GM12872 (cell line): ENCODE data around the gene MIEF1.

Experiments
- CTCF ChIP-seq: IDR thresholded peaks from 3 replicates; pipeline ENCODE4 v1.5.1; 2011; ENCODE audit warnings: low read depth, mild to moderate bottlenecking, low read length, moderate library complexity; ENCODE audit not compliant: insufficient read depth

The MIEF1 gene

GRCh38 chr22:39498802-39499201 lies 3.3 kb upstream of the MIEF1 start:
- no peak for TF ChIP-seq CTCF

- no peak for TF ChIP-seq CTCF
Measured at GRCh38 chr22:39500101-39500500, 2.0 kb upstream of the MIEF1 start.

- TF ChIP-seq CTCF: no peak
Measured at GRCh38 chr22:39501644-39502108, 414 bp upstream of the MIEF1 start.

GRCh38 chr22:39502789-39503409 lies 809 bp downstream of the MIEF1 start:
- no peak for TF ChIP-seq CTCF

DNA sequence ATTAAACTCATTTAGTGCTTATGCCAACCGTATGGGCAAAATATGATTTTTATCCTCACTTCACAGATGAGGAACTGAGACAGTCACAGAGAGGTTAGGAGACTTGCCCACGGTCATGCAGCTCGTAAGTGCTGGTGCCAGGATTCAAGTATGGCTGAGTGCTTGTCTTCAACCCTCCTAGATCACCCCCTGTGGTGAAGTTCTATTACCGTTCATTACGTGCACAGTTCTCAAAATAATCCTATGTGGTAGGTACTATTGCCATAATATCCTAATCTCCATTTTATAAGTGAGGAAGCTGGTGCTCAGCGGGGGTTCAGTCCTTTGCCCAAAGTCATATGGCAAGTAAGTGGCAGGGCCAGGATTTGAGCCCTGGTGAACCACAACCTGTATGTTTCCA lies 1.5 kb downstream of the MIEF1 start:
- TF ChIP-seq CTCF: 0 out of 3 replicates have a peak, but pooled peaks have one; percentile 17

DNA sequence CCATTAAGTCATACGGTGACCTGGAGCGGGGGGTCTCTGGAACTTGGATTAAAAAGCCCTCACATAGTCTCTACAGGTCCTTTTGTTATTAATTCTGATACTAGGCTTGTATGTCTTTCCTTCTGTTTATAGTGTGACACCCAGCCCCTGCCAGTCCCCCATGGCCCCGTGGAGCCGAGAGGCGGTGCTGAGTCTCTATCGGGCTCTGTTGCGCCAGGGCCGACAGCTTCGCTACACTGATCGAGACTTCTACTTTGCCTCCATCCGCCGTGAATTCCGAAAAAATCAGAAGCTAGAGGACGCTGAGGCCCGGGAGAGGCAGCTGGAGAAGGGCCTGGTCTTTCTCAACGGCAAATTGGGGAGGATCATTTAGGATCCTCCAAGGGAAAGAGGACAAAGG lies 2.0 kb downstream of the MIEF1 start:
- TF ChIP-seq CTCF: no peak

GRCh38 chr22:39508393-39508792 lies 6.3 kb downstream of the MIEF1 start:
- TF ChIP-seq CTCF: no peak
